Measurements from ENCODE around the gene ZNF382.

Gene ZNF382

DNA sequence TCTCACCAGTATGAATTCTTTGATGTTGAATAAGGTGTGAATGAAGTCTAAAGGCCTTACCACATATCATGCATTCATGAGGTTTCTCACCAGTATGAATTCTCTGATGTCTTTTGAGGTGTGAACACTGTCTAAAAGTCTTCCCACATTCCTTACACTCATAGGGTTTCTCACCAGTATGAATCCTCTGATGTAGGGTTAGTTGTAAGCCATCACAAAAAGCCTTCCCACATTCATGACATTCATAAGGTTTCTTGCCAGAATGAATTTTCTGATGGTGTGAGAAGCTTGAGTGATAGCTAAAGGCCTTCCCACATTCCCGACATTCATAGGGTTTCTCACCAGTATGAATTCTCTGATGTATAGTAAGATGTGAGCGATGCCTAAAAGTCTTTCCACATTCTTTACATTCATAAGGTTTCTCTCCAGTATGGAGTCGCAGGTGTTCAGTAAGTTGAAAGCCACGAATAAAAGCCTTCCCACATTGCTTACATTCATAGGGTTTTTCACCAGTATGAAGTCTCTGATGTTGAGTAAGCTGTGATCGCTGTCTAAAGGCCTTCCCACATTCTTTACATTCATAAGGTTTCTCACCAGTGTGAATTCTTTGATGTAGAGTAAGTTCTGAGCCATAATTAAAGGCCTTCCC, 33.9 kb downstream of the ZNF382 start:
- Mint-ChIP-seq H3K36me3 (peaks cover 58% of the 10 kb centered on the region), H3K4me1 (ENCODE audit: low read depth) (no peaks in the 10 kb centered on the region), H3K4me3 (no peak overlapping the region), H3K9me3 (ENCODE audit: low read depth) (peaks cover 23% of the 10 kb centered on the region), H3K27me3 (no peaks in the 10 kb centered on the region), H3K27ac (no peak overlapping the region)

DNA sequence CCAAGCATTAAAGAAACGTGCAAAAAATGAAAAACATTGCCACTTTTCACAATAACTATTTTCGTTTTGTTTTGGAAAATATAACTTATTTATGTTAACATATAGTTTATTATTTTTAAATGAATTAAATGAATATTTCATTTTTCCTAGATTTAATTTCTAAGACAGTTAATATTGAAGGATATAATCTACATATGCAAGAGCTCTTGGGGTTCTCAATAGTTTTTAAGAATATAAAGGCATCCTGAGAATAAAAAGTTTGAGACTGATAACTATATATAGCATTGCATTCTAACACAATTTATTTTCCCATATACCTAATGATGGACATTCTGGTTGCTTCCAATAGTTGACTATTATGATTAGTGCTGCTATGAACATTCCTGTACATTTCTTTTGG, 41.6 kb downstream of the ZNF382 start:
- peaks cover 11% of the 10 kb centered on the region for H3K9me3 Mint-ChIP-seq (ENCODE audit: low read depth)
- H3K4me1 Mint-ChIP-seq (ENCODE audit: low read depth), result no peaks in the 10 kb centered on the region
- no peak overlapping the region for H3K27ac Mint-ChIP-seq
- H3K27me3 Mint-ChIP-seq, result no peaks in the 10 kb centered on the region
- H3K36me3 Mint-ChIP-seq, result peaks cover 36% of the 10 kb centered on the region
- no peak overlapping the region for H3K4me3 Mint-ChIP-seq

DNA sequence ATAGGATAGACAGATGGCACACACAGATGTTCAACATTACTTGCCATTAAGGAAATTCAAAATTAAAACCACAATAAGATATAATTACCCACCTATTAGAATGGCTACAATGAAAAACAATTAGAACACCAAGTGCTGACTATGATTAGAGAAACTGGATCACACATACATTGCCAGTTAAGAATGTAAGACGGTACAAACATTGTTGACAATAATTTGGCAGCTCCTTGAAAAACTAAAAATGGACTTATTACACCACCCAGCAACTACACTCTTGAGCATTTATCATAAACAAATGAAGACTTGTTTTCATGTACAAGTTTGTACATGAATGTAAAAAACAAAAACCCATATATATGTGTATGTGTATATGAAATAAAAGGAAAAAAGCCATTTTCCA, 47.8 kb downstream of the ZNF382 start:
- H3K36me3 Mint-ChIP-seq, result peaks cover 49% of the 10 kb centered on the region
- H3K27ac Mint-ChIP-seq, result no peak overlapping the region
- H3K4me1 Mint-ChIP-seq (ENCODE audit: low read depth), result no peaks in the 10 kb centered on the region
- peaks cover 38% of the 10 kb centered on the region for H3K9me3 Mint-ChIP-seq (ENCODE audit: low read depth)
- no peak overlapping the region for H3K4me3 Mint-ChIP-seq
- H3K27me3 Mint-ChIP-seq, result no peaks in the 10 kb centered on the region

DNA sequence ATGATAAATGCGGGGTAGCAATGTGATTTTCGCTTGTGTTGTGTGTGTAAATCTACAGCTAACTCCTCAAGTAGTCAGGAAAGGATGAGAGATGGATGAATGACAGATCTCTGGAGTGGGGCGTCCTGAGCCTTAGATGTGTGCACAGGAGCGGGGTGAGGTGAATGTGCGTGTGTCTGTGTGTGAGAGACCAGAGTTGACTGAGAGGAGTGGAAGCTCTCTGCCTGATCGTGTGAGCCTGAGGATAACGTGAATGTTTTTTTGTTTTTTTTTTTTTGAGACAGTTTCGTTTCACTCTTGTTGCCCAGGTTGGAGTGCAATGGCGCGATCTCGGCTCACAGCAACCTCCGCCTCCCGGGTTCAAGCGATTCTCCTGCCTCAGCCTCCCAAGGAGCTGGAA, 60.7 kb downstream of the ZNF382 start:
- H3K27me3 Mint-ChIP-seq, result no peaks in the 10 kb centered on the region
- H3K36me3 Mint-ChIP-seq, result peaks cover 51% of the 10 kb centered on the region
- peaks cover 31% of the 10 kb centered on the region for H3K9me3 Mint-ChIP-seq (ENCODE audit: low read depth)

DNA sequence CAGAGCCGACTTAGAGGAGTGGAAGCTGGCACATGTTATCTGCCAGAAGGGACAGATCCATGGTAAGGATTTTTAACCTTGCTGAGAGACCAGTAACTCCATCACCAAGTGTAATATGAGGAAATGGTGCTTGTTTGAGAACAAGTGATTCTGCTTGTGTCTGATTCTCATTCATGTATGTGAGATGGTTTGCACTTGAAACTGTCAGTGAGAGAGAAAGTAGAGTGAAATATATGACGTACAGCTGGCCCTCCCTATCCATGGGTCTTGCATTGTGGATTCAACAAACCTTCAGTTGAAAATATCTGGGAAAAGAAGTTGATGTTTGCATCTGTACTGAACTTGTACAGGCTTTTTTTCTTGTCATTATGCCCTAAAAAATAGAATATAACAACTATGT, 63.5 kb downstream of the ZNF382 start:
- Mint-ChIP-seq H3K27ac (no peak overlapping the region), H3K36me3 (peaks cover 60% of the 10 kb centered on the region), H3K9me3 (ENCODE audit: low read depth) (peaks cover 31% of the 10 kb centered on the region), H3K27me3 (no peaks in the 10 kb centered on the region), H3K4me1 (ENCODE audit: low read depth) (peaks cover 35% of the 10 kb centered on the region), H3K4me3 (peak overlapping the region; percentile 53)

More for the DNA sequence above, 60.7 kb downstream of the ZNF382 start:
- H3K27ac Mint-ChIP-seq, result peak overlapping the region; percentile 95
- H3K4me1 Mint-ChIP-seq (ENCODE audit: low read depth), result peaks cover 35% of the 10 kb centered on the region
- peak overlapping the region; percentile 100 for H3K4me3 Mint-ChIP-seq

DNA sequence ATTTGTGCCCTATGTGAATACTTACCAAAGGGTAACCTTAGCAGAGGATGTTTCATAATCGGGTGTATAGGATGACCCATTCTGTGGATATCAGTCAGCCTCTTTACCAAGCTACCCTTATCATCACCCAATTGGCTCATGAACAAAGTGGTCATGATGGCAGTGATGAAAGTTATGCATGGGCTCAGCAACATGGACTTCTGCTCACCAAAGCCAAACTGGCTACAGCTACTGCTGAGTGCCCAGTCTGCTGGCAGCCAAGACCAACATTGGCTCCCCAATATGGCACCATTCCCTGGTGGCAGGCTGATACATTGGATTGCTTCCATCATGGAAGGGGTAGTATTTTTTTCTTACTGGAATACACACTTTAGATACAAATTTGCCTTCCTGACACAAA, 67.3 kb downstream of the ZNF382 start:
- Mint-ChIP-seq H3K4me1 (ENCODE audit: low read depth) (peaks cover 15% of the 10 kb centered on the region), H3K27me3 (no peaks in the 10 kb centered on the region), H3K9me3 (ENCODE audit: low read depth) (peaks cover 24% of the 10 kb centered on the region), H3K36me3 (peaks cover 44% of the 10 kb centered on the region), H3K27ac (no peak overlapping the region), H3K4me3 (no peak overlapping the region)

DNA sequence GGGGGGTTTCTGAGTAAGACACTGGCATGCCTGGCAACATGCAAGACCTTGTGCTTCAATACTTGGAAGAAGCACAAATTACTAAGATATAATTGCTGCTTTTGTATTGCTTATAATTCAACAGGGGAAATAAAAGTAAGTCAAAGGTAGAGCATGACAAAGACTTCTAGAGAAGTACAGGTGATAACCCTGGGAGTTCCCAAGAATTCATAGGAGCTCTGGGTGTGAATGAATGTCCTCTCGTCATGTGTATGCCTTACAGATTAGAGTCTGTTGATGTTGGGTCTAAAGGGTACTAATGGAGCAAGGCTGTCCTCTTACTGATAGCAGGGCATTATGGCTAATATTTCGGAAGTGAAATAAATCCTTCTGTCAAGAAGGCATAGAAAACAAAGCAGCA, 69.1 kb downstream of the ZNF382 start:
- H3K4me3 Mint-ChIP-seq, result no peak overlapping the region
- peaks cover 3% of the 10 kb centered on the region for H3K4me1 Mint-ChIP-seq (ENCODE audit: low read depth)
- no peak overlapping the region for H3K27ac Mint-ChIP-seq
- peaks cover 23% of the 10 kb centered on the region for H3K9me3 Mint-ChIP-seq (ENCODE audit: low read depth)
- H3K36me3 Mint-ChIP-seq, result peaks cover 47% of the 10 kb centered on the region
- no peaks in the 10 kb centered on the region for H3K27me3 Mint-ChIP-seq

DNA sequence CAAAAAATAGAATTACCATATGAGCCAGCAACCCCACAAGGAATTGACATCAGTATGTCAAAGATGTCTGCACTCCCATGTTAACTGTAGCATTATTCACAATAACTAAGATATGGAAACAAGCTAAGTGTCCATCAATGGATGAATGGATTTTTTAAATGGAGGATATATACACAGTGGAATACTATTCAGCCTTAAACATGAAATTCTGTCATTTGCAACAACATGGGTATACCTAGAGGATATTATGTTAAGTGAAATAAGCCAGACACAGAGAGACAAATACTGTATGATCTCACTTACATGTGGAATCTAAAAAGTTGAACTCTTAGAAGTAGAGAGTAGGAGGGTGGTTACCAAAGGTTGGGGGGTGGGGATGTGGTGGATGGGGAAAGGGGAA, 74.3 kb downstream of the ZNF382 start:
- Mint-ChIP-seq H3K36me3 (peaks cover 40% of the 10 kb centered on the region), H3K4me1 (ENCODE audit: low read depth) (peaks cover 2% of the 10 kb centered on the region), H3K27ac (no peak overlapping the region), H3K4me3 (no peak overlapping the region), H3K9me3 (ENCODE audit: low read depth) (peaks cover 25% of the 10 kb centered on the region), H3K27me3 (no peaks in the 10 kb centered on the region)
